Measurements from ENCODE around the gene CXCL9. TPM values are rescaled to one million over a fixed set of nuclear protein-coding genes. Genes with fewer than 3 reads are reported as not detected.
"Not testable (repeated sequence)": the region's sequence is repeated elsewhere in the genome, so short reads cannot be mapped to it uniquely, and the experiment has no call there.

The CXCL9 gene
- total RNA-seq, 1 donor from 2014 or later = not detected

- Mint-ChIP-seq H3K27me3 (ENCODE audit: unreplicated experiment) (no peaks in the 10 kb centered on the region), H3K4me1 (ENCODE audit: unreplicated experiment) (no peaks in the 10 kb centered on the region), H3K27ac (ENCODE audit: unreplicated experiment) (no peak overlapping the region), H3K4me3 (ENCODE audit: unreplicated experiment) (no peak overlapping the region), H3K36me3 (ENCODE audit: unreplicated experiment) (peaks cover 29% of the 10 kb centered on the region), H3K9me3 (ENCODE audit: unreplicated experiment) (peaks cover 8% of the 10 kb centered on the region)
- TF ChIP-seq CTCF (IDR thresholded peaks at IDR 0.05) = no peak
- no peak for DNase-seq (ENCODE audit: extremely low spot score, unreplicated experiment)
Observed at GRCh38 chr4:75980576-75980975, 26.7 kb downstream of the CXCL9 start.

GRCh38 chr4:75976177-75976576 lies 31.1 kb downstream of the CXCL9 start:
- H3K27ac Mint-ChIP-seq (ENCODE audit: unreplicated experiment) = no peak overlapping the region
- no peak for DNase-seq (ENCODE audit: extremely low spot score, unreplicated experiment)
- no peak for TF ChIP-seq CTCF (IDR thresholded peaks at IDR 0.05)
- H3K27me3 Mint-ChIP-seq (ENCODE audit: unreplicated experiment) = no peaks in the 10 kb centered on the region
- H3K4me1 Mint-ChIP-seq (ENCODE audit: unreplicated experiment) = no peaks in the 10 kb centered on the region
- H3K4me3 Mint-ChIP-seq (ENCODE audit: unreplicated experiment) = no peak overlapping the region
- H3K36me3 Mint-ChIP-seq (ENCODE audit: unreplicated experiment) = peaks cover 53% of the 10 kb centered on the region
- peaks cover 8% of the 10 kb centered on the region for H3K9me3 Mint-ChIP-seq (ENCODE audit: unreplicated experiment)

GRCh38 chr4:75973766-75974165 lies 33.5 kb downstream of the CXCL9 start:
- TF ChIP-seq CTCF (IDR thresholded peaks at IDR 0.05) = no peak
- Mint-ChIP-seq H3K9me3 (ENCODE audit: unreplicated experiment) (peaks cover 8% of the 10 kb centered on the region), H3K27ac (ENCODE audit: unreplicated experiment) (no peak overlapping the region), H3K4me3 (ENCODE audit: unreplicated experiment) (no peak overlapping the region), H3K36me3 (ENCODE audit: unreplicated experiment) (peaks cover 66% of the 10 kb centered on the region), H3K27me3 (ENCODE audit: unreplicated experiment) (no peaks in the 10 kb centered on the region), H3K4me1 (ENCODE audit: unreplicated experiment) (no peaks in the 10 kb centered on the region)
- DNase-seq (ENCODE audit: extremely low spot score, unreplicated experiment) = no peak

- H3K27me3 Mint-ChIP-seq (ENCODE audit: unreplicated experiment) = no peaks in the 10 kb centered on the region
- H3K9me3 Mint-ChIP-seq (ENCODE audit: unreplicated experiment) = peaks cover 9% of the 10 kb centered on the region
- H3K36me3 Mint-ChIP-seq (ENCODE audit: unreplicated experiment) = peaks cover 73% of the 10 kb centered on the region
- H3K4me1 Mint-ChIP-seq (ENCODE audit: unreplicated experiment) = no peaks in the 10 kb centered on the region
- TF ChIP-seq CTCF (IDR thresholded peaks at IDR 0.05) = no peak
- DNase-seq (ENCODE audit: extremely low spot score, unreplicated experiment) = no peak
- H3K4me3 Mint-ChIP-seq (ENCODE audit: unreplicated experiment) = no peak overlapping the region
- H3K27ac Mint-ChIP-seq (ENCODE audit: unreplicated experiment) = no peak overlapping the region
Observed at GRCh38 chr4:75968084-75968483, 39.2 kb downstream of the CXCL9 start.

GRCh38 chr4:75963558-75963957 lies 43.8 kb downstream of the CXCL9 start:
- Mint-ChIP-seq H3K4me3 (ENCODE audit: unreplicated experiment) (no peak overlapping the region), H3K36me3 (ENCODE audit: unreplicated experiment) (peaks cover 82% of the 10 kb centered on the region), H3K27ac (ENCODE audit: unreplicated experiment) (no peak overlapping the region), H3K4me1 (ENCODE audit: unreplicated experiment) (no peaks in the 10 kb centered on the region), H3K27me3 (ENCODE audit: unreplicated experiment) (no peaks in the 10 kb centered on the region), H3K9me3 (ENCODE audit: unreplicated experiment) (peaks cover 9% of the 10 kb centered on the region)
- no peak for DNase-seq (ENCODE audit: extremely low spot score, unreplicated experiment)
- no peak for TF ChIP-seq CTCF (IDR thresholded peaks at IDR 0.05)

GRCh38 chr4:75962072-75962471 lies 45.2 kb downstream of the CXCL9 start:
- H3K4me1 Mint-ChIP-seq (ENCODE audit: unreplicated experiment); H3K27me3 Mint-ChIP-seq (ENCODE audit: unreplicated experiment); H3K27ac Mint-ChIP-seq (ENCODE audit: unreplicated experiment); H3K9me3 Mint-ChIP-seq (ENCODE audit: unreplicated experiment); H3K4me3 Mint-ChIP-seq (ENCODE audit: unreplicated experiment); DNase-seq (ENCODE audit: extremely low spot score, unreplicated experiment): not testable (repeated sequence)
- H3K36me3 Mint-ChIP-seq (ENCODE audit: unreplicated experiment) = peaks cover 83% of the 10 kb centered on the region

GRCh38 chr4:75958546-75958945 lies 48.8 kb downstream of the CXCL9 start:
- peaks cover 85% of the 10 kb centered on the region for H3K36me3 Mint-ChIP-seq (ENCODE audit: unreplicated experiment)
- H3K4me3 Mint-ChIP-seq (ENCODE audit: unreplicated experiment); H3K27ac Mint-ChIP-seq (ENCODE audit: unreplicated experiment); H3K9me3 Mint-ChIP-seq (ENCODE audit: unreplicated experiment); DNase-seq (ENCODE audit: extremely low spot score, unreplicated experiment); H3K4me1 Mint-ChIP-seq (ENCODE audit: unreplicated experiment); H3K27me3 Mint-ChIP-seq (ENCODE audit: unreplicated experiment): not testable (repeated sequence)

- not testable (repeated sequence) for H3K27me3 Mint-ChIP-seq (ENCODE audit: unreplicated experiment); H3K9me3 Mint-ChIP-seq (ENCODE audit: unreplicated experiment); H3K4me1 Mint-ChIP-seq (ENCODE audit: unreplicated experiment); H3K4me3 Mint-ChIP-seq (ENCODE audit: unreplicated experiment); H3K27ac Mint-ChIP-seq (ENCODE audit: unreplicated experiment); DNase-seq (ENCODE audit: extremely low spot score, unreplicated experiment)
- peaks cover 73% of the 10 kb centered on the region for H3K36me3 Mint-ChIP-seq (ENCODE audit: unreplicated experiment)
Observed at GRCh38 chr4:75954811-75955210, 52.5 kb downstream of the CXCL9 start.

Data from osteocyte (in vitro differentiated cells).